Measurements from ENCODE around the gene BTNL3. TPM values are rescaled to one million over a fixed set of nuclear protein-coding genes. Genes with fewer than 3 reads are reported as not detected.

BTNL3 gene
- polyA plus RNA-seq, 2 of the 4 experiments (the other 2 are of a cell fraction), result not detected

DNA sequence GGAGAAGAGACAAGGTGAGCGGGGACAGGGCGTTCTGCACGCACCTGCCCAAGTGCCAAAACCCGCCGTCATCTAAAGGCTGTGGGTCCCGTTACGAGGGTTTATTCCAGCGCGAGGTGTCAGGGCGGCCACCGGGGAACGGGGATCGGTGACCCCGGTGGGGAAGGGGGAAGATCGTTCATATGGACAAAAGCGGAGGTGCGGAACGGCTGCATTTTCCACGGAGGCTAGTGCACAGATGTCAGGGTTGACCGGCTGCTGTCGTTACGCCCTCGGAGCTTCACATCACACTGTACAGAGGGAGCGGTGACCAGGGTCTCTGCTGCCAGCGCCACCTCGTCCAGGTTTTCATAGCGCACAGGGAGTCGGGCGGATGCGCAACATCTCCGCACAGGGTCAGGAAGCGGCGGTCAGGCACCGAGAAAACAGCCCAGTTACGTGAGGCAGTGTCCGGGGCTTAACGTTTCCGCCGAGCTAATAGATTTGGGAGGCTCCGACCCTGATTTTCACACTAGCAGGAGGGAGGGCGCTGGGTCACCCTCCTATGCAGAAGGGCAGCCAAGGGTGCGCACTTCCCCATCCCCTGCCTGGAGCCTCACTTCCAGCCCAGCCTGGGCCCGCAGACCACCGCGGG, 65.0 kb downstream of the BTNL3 start:
- peak overlapping the region; percentile 78 to 82; a peak in 5 of 6 replicates for H3K27ac ChIP-seq
- H3K4me3 ChIP-seq, result peak overlapping the region; percentile 83
- DNase-seq (ENCODE audit: low read depth in 1 of 2, low spot score in 1 of 2) (no peak), FAIRE-seq (no peak), ATAC-seq (peak; percentile 44 to 53)
- CTCF ChIA-PET, result interaction anchor here (0.6 to 1.7 kb wide), 4 partner anchors 10 to 185 kb away, joined by 3 to 7 read pairs (median 4); no protein-coding TSS in a partner anchor
- TF ChIP-seq CHD4 (IDR thresholded peaks at IDR 0.05; ENCODE audit: borderline replicate concordance) (no peak), RARB (CRISPR knock-in tag; IDR thresholded peaks at IDR 0.05) (no peak), TP53 (CRISPR knock-in tag; IDR thresholded peaks at IDR 0.05) (no peak), SMC3 (IDR thresholded peaks at IDR 0.05) (no peak)
- H3K9me3 ChIP-seq, result no peaks in the 10 kb centered on the region
- no peaks in the 10 kb centered on the region for H3K4me1 ChIP-seq
- WGBS (ENCODE audit: missing lambda C conversion rate), result 40% methylated on average over 42 of the region's 45 CpGs
- H3K4me2 ChIP-seq, result peak overlapping the region; percentile 93
- POLR2A ChIA-PET, result interaction anchor here (0.6 kb wide), 1 partner anchor 193 kb away, joined by 6 read pairs; no protein-coding TSS in a partner anchor

DNA sequence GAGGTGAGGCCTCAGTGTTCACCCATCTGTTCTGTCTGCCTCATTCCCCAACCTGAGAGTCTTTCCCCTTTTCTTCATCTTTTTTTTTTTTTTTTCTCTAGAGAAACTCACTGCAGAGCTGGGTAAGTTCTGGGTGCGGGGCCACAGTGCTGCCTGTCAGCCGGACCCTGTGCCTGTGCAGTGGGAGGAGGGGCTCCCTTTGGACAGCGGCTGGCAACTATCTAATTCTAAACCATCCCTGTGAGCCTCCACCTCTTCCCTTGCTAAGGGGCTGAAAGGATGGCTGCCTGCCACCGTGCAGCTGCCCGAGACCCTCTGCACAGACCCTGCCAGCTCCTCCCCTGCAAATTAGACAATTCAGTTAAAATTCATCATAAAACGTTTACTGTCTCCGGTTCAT, 65.5 kb downstream of the BTNL3 start:
- WGBS (ENCODE audit: missing lambda C conversion rate), result 85% methylated on average over 7 of the region's 7 CpGs
- H3K4me1 ChIP-seq, result no peaks in the 10 kb centered on the region
- H3K4me2 ChIP-seq, result peak overlapping the region; percentile 93; the same call in 1 of the 3 replicates
- no peak overlapping the region; the same call in 2 of the 3 replicates for H3K4me3 ChIP-seq
- no peak overlapping the region for H3K27ac ChIP-seq
- DNase-seq (ENCODE audit: low read depth in 1 of 2, low spot score in 1 of 2), result no peak
- FAIRE-seq, result no peak
- POLR2A ChIA-PET, result interaction anchor here (0.6 kb wide), 1 partner anchor 194 kb away, joined by 6 read pairs; no protein-coding TSS in a partner anchor
- TF ChIP-seq, protein P1, sequence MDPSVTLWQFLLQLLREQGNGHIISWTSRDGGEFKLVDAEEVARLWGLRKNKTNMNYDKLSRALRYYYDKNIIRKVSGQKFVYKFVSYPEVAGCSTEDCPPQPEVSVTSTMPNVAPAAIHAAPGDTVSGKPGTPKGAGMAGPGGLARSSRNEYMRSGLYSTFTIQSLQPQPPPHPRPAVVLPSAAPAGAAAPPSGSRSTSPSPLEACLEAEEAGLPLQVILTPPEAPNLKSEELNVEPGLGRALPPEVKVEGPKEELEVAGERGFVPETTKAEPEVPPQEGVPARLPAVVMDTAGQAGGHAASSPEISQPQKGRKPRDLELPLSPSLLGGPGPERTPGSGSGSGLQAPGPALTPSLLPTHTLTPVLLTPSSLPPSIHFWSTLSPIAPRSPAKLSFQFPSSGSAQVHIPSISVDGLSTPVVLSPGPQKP (IDR thresholded peaks at IDR 0.05; ENCODE audit: low read depth, low read length), result no peak
- no peak for TF ChIP-seq TFCP2L1 (CRISPR knock-in tag; IDR thresholded peaks at IDR 0.05)
- no peak for TF ChIP-seq ESRRA (IDR thresholded peaks at IDR 0.05; ENCODE audit: borderline replicate concordance, low read length)
- no peak for TF ChIP-seq JUNB (IDR thresholded peaks at IDR 0.05)
- TF ChIP-seq, protein P2, sequence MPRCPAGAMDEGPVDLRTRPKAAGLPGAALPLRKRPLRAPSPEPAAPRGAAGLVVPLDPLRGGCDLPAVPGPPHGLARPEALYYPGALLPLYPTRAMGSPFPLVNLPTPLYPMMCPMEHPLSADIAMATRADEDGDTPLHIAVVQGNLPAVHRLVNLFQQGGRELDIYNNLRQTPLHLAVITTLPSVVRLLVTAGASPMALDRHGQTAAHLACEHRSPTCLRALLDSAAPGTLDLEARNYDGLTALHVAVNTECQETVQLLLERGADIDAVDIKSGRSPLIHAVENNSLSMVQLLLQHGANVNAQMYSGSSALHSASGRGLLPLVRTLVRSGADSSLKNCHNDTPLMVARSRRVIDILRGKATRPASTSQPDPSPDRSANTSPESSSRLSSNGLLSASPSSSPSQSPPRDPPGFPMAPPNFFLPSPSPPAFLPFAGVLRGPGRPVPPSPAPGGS (IDR thresholded peaks at IDR 0.05), result no peak
- TF ChIP-seq FOXS1 (CRISPR knock-in tag; IDR thresholded peaks at IDR 0.05), result no peak
- TF ChIP-seq ZSCAN20 (CRISPR knock-in tag; IDR thresholded peaks at IDR 0.05), result no peak
- TF ChIP-seq KDM5A (IDR thresholded peaks at IDR 0.05), result no peak
- TF ChIP-seq NR3C1 (IDR thresholded peaks at IDR 0.05), result no peak
- TF ChIP-seq, protein P3, sequence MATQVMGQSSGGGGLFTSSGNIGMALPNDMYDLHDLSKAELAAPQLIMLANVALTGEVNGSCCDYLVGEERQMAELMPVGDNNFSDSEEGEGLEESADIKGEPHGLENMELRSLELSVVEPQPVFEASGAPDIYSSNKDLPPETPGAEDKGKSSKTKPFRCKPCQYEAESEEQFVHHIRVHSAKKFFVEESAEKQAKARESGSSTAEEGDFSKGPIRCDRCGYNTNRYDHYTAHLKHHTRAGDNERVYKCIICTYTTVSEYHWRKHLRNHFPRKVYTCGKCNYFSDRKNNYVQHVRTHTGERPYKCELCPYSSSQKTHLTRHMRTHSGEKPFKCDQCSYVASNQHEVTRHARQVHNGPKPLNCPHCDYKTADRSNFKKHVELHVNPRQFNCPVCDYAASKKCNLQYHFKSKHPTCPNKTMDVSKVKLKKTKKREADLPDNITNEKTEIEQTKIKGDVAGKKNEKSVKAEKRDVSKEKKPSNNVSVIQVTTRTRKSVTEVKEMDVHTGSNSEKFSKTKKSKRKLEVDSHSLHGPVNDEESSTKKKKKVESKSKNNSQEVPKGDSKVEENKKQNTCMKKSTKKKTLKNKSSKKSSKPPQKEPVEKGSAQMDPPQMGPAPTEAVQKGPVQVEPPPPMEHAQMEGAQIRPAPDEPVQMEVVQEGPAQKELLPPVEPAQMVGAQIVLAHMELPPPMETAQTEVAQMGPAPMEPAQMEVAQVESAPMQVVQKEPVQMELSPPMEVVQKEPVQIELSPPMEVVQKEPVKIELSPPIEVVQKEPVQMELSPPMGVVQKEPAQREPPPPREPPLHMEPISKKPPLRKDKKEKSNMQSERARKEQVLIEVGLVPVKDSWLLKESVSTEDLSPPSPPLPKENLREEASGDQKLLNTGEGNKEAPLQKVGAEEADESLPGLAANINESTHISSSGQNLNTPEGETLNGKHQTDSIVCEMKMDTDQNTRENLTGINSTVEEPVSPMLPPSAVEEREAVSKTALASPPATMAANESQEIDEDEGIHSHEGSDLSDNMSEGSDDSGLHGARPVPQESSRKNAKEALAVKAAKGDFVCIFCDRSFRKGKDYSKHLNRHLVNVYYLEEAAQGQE (IDR thresholded peaks at IDR 0.05), result no peak
- TF ChIP-seq BHLHE40 (IDR thresholded peaks at IDR 0.05; ENCODE audit: low read depth, low read length), result no peak
- no peaks in the 10 kb centered on the region for H3K9me3 ChIP-seq
- no peak for ATAC-seq
- CTCF ChIA-PET, result interaction anchor here (0.9 to 1.7 kb wide), 3 partner anchors 11 to 185 kb away, joined by 3 to 7 read pairs (median 6); no protein-coding TSS in a partner anchor

DNA sequence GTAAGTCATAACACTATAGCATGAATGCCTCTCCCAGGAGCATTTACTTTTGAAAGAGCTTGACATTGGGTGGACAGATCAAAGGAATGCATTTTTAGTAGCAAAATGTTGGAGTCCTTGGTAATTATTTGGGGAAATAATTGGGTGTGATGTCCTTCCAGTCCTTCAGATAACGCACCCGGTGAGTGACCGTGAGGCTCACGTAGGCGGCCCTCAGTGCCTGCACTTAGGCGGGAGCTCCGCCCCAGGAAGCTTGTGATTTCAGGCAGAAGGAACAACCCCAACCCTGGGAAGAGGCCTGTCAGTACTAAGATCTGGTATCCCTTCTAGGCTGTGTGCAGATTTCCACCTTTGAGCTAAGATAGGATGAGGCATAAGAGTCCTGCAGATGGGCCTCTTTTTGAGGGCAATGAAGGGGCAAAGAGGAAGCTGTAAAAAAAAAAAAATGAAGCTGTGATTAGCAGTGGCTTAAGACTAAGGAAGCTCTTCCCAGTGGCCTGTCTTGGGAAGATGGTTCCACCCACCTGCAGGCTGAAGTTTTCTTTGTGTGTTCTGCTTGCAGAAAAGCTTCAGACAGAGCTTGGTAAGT, 66.3 kb downstream of the BTNL3 start:
- H3K4me1 ChIP-seq, result no peaks in the 10 kb centered on the region
- no peaks in the 10 kb centered on the region for H3K9me3 ChIP-seq
- H3K27ac ChIP-seq, result no peak overlapping the region
- WGBS (ENCODE audit: missing lambda C conversion rate), result 89% methylated on average over 7 of the region's 7 CpGs
- DNase-seq (ENCODE audit: low read depth in 1 of 2, low spot score in 1 of 2) (no peak), FAIRE-seq (no peak), ATAC-seq (no peak)
- CTCF ChIA-PET, result interaction anchor here (1.2 to 1.7 kb wide), 2 partner anchors 14 to 186 kb away, joined by 3 to 6 read pairs; partner anchors contain the start of gene BTNL9
- TF ChIP-seq, protein P4, sequence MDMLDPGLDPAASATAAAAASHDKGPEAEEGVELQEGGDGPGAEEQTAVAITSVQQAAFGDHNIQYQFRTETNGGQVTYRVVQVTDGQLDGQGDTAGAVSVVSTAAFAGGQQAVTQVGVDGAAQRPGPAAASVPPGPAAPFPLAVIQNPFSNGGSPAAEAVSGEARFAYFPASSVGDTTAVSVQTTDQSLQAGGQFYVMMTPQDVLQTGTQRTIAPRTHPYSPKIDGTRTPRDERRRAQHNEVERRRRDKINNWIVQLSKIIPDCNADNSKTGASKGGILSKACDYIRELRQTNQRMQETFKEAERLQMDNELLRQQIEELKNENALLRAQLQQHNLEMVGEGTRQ (IDR thresholded peaks at IDR 0.05), result no peak
- no peak for TF ChIP-seq SREBF2 (IDR thresholded peaks at IDR 0.05)
- TF ChIP-seq HEYL (CRISPR knock-in tag; IDR thresholded peaks at IDR 0.05), result no peak
- TF ChIP-seq CEBPB (IDR thresholded peaks at IDR 0.05), result no peak
- no peak for TF ChIP-seq MYC (IDR thresholded peaks at IDR 0.05; ENCODE audit: borderline replicate concordance, low read length)
- TF ChIP-seq, protein P3 (IDR thresholded peaks at IDR 0.05), result no peak
- no peak for TF ChIP-seq CHD4 (IDR thresholded peaks at IDR 0.05; ENCODE audit: borderline replicate concordance)
- no peak for TF ChIP-seq SMC3 (IDR thresholded peaks at IDR 0.05)
- H3K4me3 ChIP-seq, result no peak overlapping the region
- no peak overlapping the region for H3K4me2 ChIP-seq
- POLR2A ChIA-PET, result no interaction called here

All from A549 (cell line).